CD4-positive, alpha-beta T cell (primary cell): ENCODE results near the gene FAM120A. TPM values are rescaled to one million over a fixed set of nuclear protein-coding genes. Genes with fewer than 3 reads are reported as not detected.
"Not testable (repeated sequence)": the region's sequence is repeated elsewhere in the genome, so short reads cannot be mapped to it uniquely, and the experiment has no call there.

ENCODE experiments used
- ATAC-seq: fragments of 200-7000 bp; cut with Tn5 transposase; one replicate; pipeline ENCODE4 v1.10.0; 2022; ENCODE audit warnings: mild to moderate bottlenecking; ENCODE audit not compliant: poor library complexity
- CTCF ChIA-PET: fragments of 350-600 bp; sonication (Branson Sonifier 250); formaldehyde crosslinking; loops from one replicate; lab custom pipeline; 2021; ENCODE audit warnings: antibody characterized with exemption, inconsistent platforms; lab: Charles Lee
- POLR2A ChIA-PET: fragments of 350-600 bp; sonication (Branson Sonifier 250); formaldehyde crosslinking; loops from one replicate; lab custom pipeline; 2021; ENCODE audit warnings: antibody characterized with exemption, inconsistent platforms; lab: Charles Lee
- DNase-seq, 14 experiments: peaks; one replicate each; pipeline ENCODE4 v3.0.0-alpha.2; 2013 to 2020; ENCODE audit warnings: mixed read lengths in 2 of 14
- H3K27ac ChIP-seq, 2 donors: one replicate each; pipeline versions ENCODE4 v1.5.1 to v1.7.0; 2013; ENCODE audit warnings: low read length in 2 of 2, low read depth in 1 of 2, mild to moderate bottlenecking in 1 of 2
- H3K27me3 ChIP-seq, 2 experiments: 1 replicate in 1 of 2; 2 replicates in 1 of 2; pipeline versions ENCODE4 v1.6.1 to v1.7.0; 2013; ENCODE audit warnings: low read length in 2 of 2, control low read depth in 1 of 2, mild to moderate bottlenecking in 1 of 2, moderate library complexity in 1 of 2; ENCODE audit not compliant: insufficient read depth in 2 of 2, control insufficient read depth in 1 of 2
- H3K36me3 ChIP-seq: one replicate; pipeline ENCODE4 v1.6.1; 2013; ENCODE audit warnings: low read length, control low read depth; ENCODE audit not compliant: insufficient read depth
- H3K4me1 ChIP-seq: one replicate; pipeline ENCODE4 v1.6.1; 2013; ENCODE audit warnings: low read length, control low read depth; ENCODE audit not compliant: insufficient read depth
- H3K4me3 ChIP-seq: one replicate; pipeline ENCODE4 v1.5.1; 2013; ENCODE audit warnings: mild to moderate bottlenecking, low read length, moderate library complexity
- H3K9me3 ChIP-seq, 2 experiments: 1 replicate in 1 of 2; 2 replicates in 1 of 2; pipeline versions ENCODE4 v1.6.1 to v1.7.0; 2013; ENCODE audit warnings: low read length in 2 of 2, mild to moderate bottlenecking in 2 of 2, control low read depth in 1 of 2, moderate library complexity in 1 of 2; ENCODE audit not compliant: control insufficient read depth in 1 of 2, insufficient read depth in 1 of 2
- H3K27ac Mint-ChIP-seq: one replicate; pipeline ENCODE4 v1.8.0; 2020; ENCODE audit warnings: mixed read lengths
- H3K27me3 Mint-ChIP-seq: one replicate; pipeline ENCODE4 v1.8.0; 2021; ENCODE audit warnings: mixed read lengths
- H3K36me3 Mint-ChIP-seq: one replicate; pipeline ENCODE4 v1.8.0; 2021; ENCODE audit warnings: low read depth, mixed read lengths
- H3K4me1 Mint-ChIP-seq: one replicate; pipeline ENCODE4 v1.8.0; 2021; ENCODE audit warnings: low read depth, mixed read lengths
- H3K4me3 Mint-ChIP-seq: one replicate; pipeline ENCODE4 v1.8.0; 2020; ENCODE audit warnings: mild to moderate bottlenecking, mixed read lengths
- H3K9me3 Mint-ChIP-seq: one replicate; pipeline ENCODE4 v1.8.0; 2020; ENCODE audit warnings: mixed read lengths
- intact Hi-C, 2 experiments: fragments of 100-400 bp; cut with DNase I in 1 of 2; cut with micrococcal nuclease in 1 of 2; formaldehyde crosslinking; loops; one replicate each; pipeline versions ENCODE4 v1.15.1 to v1.9.0; 2023 to 2025; cut with DNase I, micrococcal nuclease
- total RNA-seq, 174 experiments: library from RNA in 2 of 174; stranded (reverse) in 2 of 174; gene quantifications; one replicate each; pipeline ENCODE4 v1.2.3 and lab custom pipeline; 2021 to 2026
- TF ChIP-seq, protein P1 (sequence below): fragments of 200-600 bp; IDR thresholded peaks from one replicate; pipeline ENCODE4 v1.8.0; 2022; ENCODE audit warnings: antibody characterized with exemption, mild to moderate bottlenecking

Gene FAM120A
- total RNA-seq, 2 experiments from 2014 or later, result 46.5 to 51.7 TPM

DNA sequence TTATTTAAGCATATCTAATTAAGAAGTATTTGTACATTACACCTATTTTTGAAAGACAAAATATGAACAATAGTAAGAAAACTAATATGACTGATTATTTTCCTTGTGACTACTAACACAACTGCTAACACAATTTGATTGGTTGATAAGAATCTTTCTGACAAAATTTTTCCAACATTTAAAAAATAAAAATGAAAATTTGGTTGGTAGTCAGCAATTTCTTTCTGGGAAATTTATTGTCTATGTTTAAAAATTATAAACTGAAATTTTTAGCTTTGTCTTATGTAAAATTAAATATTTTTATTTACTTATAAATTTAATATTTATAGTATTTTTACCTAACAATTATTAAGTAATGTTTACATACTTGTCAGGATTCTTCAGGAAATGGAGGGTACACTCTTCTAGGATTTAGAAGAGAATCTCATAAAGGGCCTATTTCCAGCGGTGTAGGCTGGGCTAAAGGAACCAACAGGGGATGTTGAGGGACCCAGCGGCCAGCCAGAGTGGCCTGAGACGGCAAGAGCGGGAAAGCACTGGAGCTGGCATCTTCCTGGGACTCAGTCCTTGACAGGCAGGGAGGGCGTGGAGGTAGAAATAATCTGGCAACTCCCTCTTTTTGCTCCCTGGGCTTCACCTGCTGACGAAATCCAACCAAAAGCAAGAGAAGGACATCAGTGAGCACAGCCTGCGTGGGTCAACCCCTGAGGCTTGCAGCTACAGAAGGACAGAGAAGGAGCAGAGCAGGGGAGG, 14.7 kb upstream of the FAM120A start:
- Mint-ChIP-seq H3K9me3 (no peaks in the 10 kb centered on the region), H3K36me3 (peaks cover 12% of the 10 kb centered on the region), H3K4me1 (no peaks in the 10 kb centered on the region), H3K4me3 (no peak overlapping the region), H3K27me3 (no peaks in the 10 kb centered on the region), H3K27ac (no peak overlapping the region)
- Histone ChIP-seq H3K4me1 (no peaks in the 10 kb centered on the region), H3K4me3 (no peak overlapping the region), H3K27ac (no peak overlapping the region), H3K9me3 (no peaks in the 10 kb centered on the region), H3K36me3 (no peaks in the 10 kb centered on the region), H3K27me3 (no peaks in the 10 kb centered on the region)
- POLR2A ChIA-PET, result no interaction called here
- intact Hi-C loops, result no loop called here
- ATAC-seq (no peak), DNase-seq (no peak)
- TF ChIP-seq, protein P1, sequence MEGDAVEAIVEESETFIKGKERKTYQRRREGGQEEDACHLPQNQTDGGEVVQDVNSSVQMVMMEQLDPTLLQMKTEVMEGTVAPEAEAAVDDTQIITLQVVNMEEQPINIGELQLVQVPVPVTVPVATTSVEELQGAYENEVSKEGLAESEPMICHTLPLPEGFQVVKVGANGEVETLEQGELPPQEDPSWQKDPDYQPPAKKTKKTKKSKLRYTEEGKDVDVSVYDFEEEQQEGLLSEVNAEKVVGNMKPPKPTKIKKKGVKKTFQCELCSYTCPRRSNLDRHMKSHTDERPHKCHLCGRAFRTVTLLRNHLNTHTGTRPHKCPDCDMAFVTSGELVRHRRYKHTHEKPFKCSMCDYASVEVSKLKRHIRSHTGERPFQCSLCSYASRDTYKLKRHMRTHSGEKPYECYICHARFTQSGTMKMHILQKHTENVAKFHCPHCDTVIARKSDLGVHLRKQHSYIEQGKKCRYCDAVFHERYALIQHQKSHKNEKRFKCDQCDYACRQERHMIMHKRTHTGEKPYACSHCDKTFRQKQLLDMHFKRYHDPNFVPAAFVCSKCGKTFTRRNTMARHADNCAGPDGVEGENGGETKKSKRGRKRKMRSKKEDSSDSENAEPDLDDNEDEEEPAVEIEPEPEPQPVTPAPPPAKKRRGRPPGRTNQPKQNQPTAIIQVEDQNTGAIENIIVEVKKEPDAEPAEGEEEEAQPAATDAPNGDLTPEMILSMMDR, result no peak
- CTCF ChIA-PET, result interaction anchor here (1.2 kb wide), 1 partner anchor 119 kb away, joined by 3 read pairs; no protein-coding TSS in a partner anchor

DNA sequence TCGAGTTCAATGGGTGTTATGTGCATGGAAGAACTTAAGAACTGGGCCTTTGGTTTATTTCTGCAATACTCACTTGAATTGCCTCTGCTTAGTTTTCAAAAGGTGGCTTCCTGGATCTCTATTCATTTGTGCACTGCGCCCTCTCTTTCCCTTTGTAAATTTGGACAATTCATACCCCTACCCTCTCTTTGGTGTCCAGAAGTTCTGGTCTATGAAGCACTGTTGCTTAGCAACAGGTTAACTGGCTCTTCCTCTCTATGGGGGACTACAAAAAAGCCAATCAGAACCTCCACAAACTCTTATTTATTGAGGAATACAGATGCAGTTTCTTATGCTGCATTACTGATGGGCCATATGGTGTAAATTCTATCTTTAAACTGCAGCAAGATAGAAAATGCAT, 13.5 kb upstream of the FAM120A start:
- H3K27ac Mint-ChIP-seq, result no peak overlapping the region
- intact Hi-C loops, result no loop called here
- no peak overlapping the region for H3K4me3 ChIP-seq

DNA sequence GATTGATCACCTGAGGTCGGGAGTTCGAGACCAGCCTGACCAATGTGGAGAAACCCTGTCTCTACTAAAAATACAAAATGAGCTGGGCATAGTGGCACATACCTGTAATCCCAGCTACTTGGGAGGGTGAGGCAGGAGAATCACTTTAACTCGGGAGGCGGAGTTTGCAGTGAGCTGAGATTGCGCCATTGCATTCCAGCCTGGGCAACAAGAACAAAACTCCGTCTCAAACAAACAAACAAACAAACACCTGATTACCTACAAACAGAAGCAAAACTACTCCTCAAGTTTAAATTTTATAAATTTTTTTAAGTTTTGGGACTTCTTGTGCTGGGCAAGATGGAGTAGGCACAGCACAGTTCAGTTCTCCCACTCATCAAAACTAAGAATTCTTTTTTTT, 12.2 kb upstream of the FAM120A start:
- H3K27ac Mint-ChIP-seq, H3K4me1 Mint-ChIP-seq, H3K4me3 Mint-ChIP-seq, H3K9me3 Mint-ChIP-seq, H3K27ac ChIP-seq, H3K27me3 ChIP-seq, intact Hi-C loops, H3K27me3 Mint-ChIP-seq, H3K4me3 ChIP-seq, POLR2A ChIA-PET, H3K9me3 ChIP-seq, DNase-seq, H3K36me3 ChIP-seq, H3K4me1 ChIP-seq, ATAC-seq, CTCF ChIA-PET: not testable (repeated sequence)
- H3K36me3 Mint-ChIP-seq, result peaks cover 12% of the 10 kb centered on the region

More for the DNA sequence above, 13.5 kb upstream of the FAM120A start:
- CTCF ChIA-PET, result no interaction called here
- Histone ChIP-seq H3K9me3 (no peaks in the 10 kb centered on the region), H3K36me3 (no peaks in the 10 kb centered on the region), H3K4me1 (no peaks in the 10 kb centered on the region), H3K27ac (no peak overlapping the region), H3K27me3 (no peaks in the 10 kb centered on the region)
- no peak overlapping the region for H3K4me3 Mint-ChIP-seq
- H3K4me1 Mint-ChIP-seq, result no peaks in the 10 kb centered on the region
- POLR2A ChIA-PET, result no interaction called here
- DNase-seq (no peak), ATAC-seq (no peak)
- no peaks in the 10 kb centered on the region for H3K9me3 Mint-ChIP-seq
- TF ChIP-seq, protein P1, result no peak
- no peaks in the 10 kb centered on the region for H3K27me3 Mint-ChIP-seq
- peaks cover 12% of the 10 kb centered on the region for H3K36me3 Mint-ChIP-seq
